ENCODE data around the gene NAPA.

The NAPA gene

GRCh38 chr19:47456721-47457474 is 58.0 kb downstream of the NAPA start:
- DNase-seq, result no peak

- no peak for DNase-seq
These were observed 64.4 kb downstream of the NAPA start for GRCh38 chr19:47450478-47450877.

- DNase-seq, result no peak
These were observed 66.5 kb downstream of the NAPA start for GRCh38 chr19:47448360-47448727.

- DNase-seq, result peak; percentile 50
These were observed 67.1 kb downstream of the NAPA start for GRCh38 chr19:47447470-47448359.

- peak; percentile 27 for DNase-seq
These were observed 68.1 kb downstream of the NAPA start for GRCh38 chr19:47446534-47447469.

DNA sequence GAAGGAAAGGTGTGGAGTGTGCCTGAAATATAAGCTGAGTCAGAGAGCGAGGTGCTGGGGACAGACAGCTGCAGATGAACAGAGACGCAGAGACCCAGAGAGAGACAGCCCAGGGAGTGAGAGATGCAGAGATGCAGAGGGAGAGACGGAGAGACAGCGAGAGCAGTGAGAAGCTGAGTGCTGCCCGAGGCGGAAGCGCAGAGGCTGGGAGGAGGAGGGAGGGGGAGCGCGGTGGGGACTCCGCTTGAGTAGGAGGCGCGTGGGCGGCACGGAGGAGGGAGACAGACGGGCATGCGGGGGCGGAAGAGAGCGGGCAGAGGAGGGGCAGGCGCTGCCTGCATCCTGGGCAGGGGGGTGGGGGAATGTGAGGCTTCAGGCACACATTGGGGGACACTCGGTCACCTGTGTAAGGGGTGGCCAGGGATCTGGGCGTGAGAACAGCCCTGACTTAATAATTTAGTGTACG is 68.9 kb downstream of the NAPA start:
- DNase-seq, result peak; percentile 87

- DNase-seq, result no peak
These were observed 69.3 kb downstream of the NAPA start for GRCh38 chr19:47445527-47445926.

GRCh38 chr19:47444388-47444821 is 70.5 kb downstream of the NAPA start:
- DNase-seq, result peak; percentile 60

DNA sequence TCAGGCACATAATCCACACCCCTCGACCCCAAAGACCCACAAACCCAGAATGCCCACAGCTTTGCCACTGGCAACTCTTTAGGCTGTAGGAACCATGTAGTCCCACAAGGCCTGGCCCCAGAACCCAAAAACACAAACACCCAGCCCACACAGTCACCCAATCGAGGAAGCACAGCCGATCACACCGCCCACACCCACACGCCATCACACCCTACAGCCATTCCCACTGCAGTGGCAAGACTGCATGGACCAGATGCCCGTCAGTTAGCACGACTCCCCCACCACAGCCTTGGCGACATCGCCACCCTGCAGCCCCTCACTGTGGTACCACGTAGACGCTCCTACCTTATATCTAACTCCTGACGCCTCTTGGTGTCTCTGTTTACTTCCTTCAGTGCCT is 71.5 kb downstream of the NAPA start:
- DNase-seq, result no peak

DNA sequence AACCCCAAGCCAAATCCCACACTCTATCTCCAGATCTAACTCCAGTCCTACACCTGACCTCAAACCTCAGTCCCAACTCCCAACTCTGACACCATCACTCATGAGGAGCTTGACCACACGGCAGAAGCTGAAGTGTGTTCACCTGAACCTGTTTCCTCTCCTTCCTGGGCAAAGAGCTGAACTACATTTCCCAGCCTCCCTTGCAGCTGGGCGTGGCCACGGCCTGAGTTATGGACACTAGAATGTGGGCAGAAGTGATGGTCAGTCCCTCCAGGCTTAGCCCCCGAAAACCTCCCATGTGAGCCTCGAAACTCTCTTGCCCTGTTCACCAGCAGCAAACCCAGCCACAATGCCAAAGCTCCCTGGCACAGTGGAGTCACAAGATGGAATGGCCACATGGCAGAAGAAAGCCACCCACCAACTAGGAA is 76.1 kb downstream of the NAPA start:
- no peak for DNase-seq
